HPDE6-E6E7 (cell line): ENCODE data around the gene FOXP4.

Experiments
- DNase-seq: peaks from one replicate; pipeline ENCODE4 v3.0.0; 2011; ENCODE audit warnings: missing footprints; ENCODE audit errors: extremely low spot score

Gene FOXP4

DNA sequence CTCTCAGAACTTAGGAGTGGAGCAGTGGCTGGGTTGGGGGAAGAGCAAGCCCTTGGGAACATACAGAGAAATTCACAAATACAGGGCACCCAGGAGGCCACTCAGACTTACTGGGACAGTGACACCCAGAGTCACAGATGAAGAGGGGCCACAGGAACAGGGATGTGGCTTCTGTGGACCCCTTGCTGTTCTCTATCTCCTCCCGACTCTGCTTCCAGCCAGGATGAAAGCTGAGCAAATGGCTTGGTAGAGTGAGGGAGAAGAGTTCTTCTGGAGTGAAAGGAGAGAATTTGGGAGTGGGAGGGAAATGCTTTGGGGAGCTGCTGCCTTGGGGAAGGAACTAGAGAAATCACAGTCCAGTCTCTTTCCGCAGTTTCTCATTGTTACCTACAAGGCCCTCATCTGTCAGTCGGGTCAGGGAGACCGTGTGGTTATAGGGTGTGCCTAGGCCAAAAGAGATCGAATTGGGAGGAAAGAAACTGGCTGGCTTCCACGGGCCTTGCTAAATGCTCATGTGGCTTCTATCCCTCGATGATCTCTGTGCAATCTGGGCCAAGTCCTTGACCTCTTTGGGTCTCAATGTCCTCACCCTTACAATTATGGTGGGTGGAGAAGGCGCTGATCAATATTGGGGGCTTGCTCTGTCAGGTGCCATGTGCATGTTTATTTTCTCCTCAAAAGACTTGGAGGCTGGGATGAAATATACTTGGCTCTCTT lies 17.0 kb downstream of the FOXP4 start:
- DNase-seq = no peak

DNA sequence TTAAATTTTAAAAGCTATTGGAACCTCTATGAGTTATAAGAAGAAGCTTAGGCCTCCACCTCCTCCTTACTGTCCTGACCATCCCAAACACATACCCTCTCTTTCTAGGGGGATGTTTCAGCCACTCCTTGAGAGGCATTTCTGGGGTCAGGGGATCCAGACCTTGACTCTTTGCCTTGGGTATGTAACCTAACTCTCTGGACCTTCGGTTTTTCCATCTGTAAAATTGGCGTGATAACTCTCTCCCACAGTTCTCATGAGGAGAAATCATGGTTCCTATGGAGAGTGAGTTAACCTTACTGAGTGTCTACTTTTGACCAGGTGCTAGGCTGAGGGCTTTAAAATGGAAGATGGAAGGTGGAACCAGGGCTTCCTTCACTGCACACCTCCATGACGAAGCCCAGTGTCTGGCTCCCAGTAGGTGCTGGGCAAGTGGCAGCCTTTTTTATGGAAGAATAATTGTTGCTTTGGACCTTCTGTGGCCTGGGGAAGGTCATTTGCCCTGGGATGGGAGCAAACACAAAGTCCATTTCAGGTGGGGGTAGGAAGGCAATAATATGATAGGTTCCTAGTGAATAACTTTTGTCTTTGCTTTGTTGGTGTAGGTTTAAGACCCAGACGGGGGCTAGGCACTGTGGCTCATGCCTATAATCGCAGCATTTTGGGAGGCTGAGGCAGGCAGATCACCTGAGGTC lies 18.4 kb downstream of the FOXP4 start:
- no peak for DNase-seq

DNA sequence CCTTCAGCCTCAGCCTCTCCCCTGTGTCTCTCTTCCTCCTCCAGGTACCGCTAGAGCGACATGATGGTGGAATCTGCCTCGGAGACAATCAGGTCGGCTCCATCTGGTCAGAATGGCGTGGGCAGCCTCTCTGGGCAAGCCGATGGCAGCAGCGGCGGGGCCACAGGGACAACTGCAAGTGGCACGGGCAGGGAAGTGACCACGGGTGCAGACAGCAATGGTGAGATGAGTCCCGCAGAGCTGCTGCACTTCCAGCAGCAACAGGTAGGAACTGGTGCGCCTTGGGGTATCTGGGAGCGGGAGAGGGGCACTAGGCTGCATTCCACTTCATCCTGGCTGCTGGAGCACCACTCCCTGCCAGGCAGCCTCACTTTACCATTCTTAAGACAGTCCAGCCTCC lies 19.5 kb downstream of the FOXP4 start:
- DNase-seq = no peak

DNA sequence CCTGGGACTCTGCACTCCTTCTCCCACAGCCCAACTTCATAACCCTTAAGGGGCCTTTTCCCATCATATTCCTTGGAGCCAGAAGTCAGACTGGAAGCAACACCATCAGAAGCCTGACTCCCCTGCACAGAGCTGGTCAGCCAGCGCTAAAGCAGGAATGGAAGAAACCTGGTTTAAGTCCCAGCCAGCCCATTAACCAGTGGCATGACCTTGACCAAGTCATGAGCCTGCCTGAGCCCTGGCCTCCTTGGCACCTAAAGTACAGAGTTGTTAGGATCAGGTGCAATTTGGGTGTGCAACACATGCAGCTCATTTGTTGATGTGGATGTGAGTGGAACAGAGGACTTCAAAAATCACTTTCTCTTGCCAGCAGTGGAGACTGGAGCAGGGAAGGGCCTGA lies 20.8 kb downstream of the FOXP4 start:
- DNase-seq = no peak

DNA sequence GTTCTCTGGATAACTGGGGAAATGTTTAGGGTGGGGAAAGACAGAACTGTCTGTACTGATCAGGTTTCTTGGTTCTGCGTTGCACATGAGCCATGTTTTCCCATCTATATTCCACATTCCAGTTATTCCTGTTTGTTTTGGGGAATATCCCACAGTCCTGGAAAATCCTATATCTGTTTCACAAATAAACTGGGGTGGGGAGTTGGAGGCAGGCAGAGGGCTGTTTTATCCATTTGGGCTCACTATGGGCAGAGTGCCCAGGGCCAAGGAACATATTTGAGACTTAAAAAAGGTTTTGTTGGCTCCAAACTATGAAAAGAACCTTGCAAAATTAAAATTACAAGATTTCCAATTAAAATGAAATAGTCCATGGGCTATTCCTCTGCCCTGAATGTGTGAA lies 21.5 kb downstream of the FOXP4 start:
- DNase-seq = no peak

DNA sequence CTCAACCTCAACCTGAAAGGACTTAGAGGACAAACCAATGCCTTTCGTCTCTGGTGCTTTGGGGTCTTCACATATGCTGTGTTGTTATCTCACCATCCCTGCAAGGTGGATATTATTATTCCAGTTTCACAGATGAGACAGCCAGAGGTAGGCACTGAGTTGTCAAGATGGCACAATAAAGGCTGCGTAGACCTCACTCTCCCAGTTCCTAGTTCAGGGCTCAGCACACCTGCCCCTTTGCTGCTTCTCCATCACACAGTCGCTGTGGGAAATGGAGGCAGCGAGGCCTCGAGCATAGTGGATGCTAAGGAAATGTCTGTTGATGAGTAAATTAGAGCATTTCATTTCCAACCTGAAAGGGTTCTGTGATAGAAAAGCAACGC lies 22.0 kb downstream of the FOXP4 start:
- no peak for DNase-seq

DNA sequence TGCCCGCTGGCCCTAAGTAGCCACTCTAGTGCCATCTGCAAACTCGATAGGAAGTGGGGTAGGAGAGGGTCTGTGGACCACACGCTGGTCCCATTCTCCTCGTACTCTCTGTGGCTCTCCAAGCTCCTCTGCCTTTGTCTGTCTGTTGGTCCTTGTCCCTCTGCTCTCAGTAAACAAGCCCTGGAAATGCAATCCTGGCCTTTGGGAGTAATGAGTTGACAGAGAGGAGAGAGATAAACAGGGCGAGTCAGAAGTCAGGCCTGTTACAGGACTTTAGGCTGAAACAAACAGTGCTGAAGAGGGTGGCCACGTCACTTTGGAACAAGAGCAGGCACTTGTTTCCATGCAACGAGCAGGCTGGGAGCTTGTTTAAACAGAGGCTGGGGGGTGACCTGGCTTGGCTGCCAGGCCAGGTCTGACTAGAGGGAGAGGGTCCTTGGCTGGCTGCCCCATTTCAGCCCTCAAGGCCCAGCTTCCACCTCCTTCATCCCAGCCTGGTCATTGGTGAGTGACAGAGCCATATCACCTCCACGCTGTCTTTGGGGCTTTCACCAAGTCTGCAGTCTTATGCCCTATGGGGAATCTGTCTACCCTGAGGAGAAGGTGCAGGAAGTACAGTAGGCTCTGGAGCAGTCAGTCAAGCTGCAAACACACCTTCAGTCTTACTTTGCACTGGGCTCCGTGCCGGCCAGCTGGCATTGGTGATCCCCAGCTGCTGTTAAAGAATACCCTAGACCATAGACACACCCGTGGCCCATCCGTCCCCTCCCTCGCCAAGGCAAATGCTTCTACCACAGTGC lies 22.6 kb downstream of the FOXP4 start:
- no peak for DNase-seq

DNA sequence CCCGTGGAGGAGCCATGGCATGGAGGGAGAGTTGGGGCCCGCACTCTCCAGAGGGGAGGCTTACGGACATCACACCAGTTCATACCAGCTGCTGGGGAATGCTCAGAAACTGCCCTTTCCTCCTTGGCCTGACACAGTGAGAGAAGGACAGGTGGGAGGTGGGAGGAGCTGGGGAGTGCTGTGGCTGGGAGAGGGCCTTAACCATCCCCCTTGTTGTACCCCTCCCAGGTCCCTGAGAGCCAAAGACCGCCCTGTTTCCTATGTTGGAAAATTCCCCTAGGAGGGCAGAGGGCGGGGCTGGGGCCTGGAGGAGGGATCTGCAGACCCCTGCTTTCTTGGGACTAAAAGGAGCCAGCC lies 24.1 kb downstream of the FOXP4 start:
- DNase-seq = no peak

DNA sequence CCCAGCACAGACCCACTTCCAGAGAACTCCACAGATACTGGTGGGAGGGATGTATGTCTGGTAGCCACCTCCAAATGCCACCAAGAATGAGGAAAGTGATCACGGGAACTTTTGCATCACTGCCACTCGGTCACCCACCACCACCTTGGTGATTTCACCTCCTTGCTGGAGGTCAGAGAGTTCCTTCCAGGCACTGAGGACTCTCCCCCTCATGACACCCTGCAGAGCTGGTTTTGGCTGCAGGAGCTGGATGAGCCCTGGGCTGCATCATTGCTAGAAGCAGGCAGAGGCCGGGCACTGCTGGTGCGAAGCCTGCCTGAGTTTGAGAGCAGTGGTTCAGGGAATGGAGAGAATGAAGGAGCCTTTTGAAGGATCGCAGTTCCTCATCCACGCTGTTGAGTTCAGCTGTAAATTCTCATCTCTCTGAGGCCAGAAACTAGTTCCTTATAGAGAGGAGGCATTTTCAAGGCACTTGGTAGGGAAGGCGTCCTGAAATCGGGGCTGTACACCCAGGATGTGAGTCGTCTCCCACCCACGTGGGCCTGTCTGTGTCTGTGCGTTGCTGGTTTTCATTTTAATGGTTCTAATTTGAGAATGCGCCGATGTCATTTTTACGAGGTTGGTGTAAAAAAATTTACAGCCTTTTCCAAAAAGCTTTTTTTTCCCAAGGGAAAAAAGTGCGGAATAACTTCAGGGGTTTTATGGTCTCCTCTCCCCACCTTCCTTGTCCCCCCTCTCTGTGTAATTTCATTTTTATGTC lies 25.0 kb downstream of the FOXP4 start:
- no peak for DNase-seq

DNA sequence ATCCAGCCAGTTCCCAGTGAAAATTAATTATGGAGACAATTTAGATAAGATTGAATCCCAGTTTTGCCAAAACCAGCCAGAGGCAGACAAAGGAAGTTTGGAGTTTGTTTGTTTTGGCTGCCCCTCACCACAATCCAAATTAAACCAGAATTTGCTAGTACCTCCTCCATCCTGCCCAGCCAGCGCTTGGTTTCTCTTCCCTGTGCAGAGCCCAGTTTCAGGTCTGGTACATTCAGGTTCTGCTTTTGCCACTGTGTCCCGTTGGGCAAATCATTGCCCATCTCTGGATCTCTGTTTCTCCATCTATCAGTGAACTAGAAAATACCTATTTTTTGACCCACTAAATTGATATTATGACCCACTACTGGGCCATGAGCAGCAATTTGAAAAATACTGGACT lies 26.4 kb downstream of the FOXP4 start:
- no peak for DNase-seq

DNA sequence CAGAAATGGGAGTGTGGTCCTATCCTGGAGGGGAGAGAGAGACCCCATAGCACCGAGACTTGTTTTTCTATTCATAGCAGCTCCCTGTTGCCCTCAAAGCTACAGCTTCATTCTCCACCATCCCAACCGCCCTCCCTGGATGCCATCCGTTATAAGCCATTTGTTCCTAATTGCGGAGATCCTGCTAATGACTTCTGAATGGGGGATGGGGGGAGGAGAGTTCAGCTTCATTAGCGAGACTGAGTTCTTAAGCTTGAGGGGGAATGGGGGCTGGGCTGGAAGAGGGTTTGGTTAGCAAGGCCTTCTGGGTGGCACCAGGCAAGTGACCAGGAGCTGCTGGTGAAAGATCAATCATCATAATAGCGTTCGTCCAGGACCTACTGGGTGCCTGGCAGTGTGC lies 27.1 kb downstream of the FOXP4 start:
- DNase-seq = no peak

DNA sequence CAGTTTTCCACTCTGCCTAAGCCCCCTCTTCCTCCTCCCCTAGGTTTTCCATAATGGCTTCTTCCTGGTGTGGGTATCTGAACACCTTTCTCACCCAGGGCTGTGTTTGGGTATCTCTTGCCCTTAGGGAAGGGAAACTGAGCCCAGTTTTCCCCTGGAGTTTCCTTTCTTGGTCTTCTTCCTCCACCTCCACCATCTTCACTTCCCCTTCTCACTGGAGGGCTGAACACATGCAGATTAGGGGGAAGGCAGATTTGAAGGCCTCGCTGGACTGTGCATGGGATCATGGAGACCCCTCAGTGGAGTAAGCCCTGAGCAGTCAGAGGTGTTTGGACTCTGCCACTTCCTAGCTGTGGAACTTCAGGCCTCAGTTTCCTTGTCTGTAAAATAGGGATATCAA lies 27.8 kb downstream of the FOXP4 start:
- no peak for DNase-seq

DNA sequence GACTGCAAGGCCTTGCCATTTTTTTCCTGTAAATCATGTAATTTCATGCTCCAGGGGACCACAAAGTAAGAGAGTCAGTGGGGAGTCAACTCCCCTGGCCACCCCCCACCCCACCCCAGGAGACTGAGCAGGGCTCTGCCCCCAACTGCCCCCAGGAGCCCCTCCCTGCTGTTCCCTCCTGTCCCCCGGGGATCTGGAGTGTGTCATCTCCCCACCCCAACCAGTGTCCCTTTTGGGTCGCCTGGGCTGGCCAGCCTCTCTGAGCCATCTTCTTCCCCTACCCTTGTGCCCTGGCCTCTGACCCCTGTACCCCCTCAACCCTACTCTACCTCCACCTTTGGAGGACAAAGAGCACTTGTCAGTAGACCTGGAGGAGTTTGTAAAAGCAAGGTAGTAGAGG lies 29.4 kb downstream of the FOXP4 start:
- no peak for DNase-seq

DNA sequence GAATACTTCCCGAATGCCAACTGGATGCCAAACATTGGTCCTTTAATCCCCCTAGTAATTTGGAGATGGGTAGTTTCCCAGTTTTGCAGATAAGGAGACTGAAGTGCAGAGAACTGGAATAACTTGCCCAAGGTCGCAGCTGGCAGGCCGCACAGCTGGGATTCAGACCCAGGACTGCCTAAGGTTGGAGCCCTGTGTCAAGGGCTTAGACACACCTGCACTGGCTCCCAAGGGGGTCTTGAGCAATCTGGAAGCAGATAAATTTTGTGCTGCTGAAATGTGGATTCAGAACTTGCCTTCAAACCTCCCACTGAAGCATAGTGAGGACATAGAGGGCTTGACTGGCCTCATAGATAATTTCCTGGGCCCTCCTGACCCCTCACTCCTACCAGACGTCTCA lies 30.5 kb downstream of the FOXP4 start:
- no peak for DNase-seq

DNA sequence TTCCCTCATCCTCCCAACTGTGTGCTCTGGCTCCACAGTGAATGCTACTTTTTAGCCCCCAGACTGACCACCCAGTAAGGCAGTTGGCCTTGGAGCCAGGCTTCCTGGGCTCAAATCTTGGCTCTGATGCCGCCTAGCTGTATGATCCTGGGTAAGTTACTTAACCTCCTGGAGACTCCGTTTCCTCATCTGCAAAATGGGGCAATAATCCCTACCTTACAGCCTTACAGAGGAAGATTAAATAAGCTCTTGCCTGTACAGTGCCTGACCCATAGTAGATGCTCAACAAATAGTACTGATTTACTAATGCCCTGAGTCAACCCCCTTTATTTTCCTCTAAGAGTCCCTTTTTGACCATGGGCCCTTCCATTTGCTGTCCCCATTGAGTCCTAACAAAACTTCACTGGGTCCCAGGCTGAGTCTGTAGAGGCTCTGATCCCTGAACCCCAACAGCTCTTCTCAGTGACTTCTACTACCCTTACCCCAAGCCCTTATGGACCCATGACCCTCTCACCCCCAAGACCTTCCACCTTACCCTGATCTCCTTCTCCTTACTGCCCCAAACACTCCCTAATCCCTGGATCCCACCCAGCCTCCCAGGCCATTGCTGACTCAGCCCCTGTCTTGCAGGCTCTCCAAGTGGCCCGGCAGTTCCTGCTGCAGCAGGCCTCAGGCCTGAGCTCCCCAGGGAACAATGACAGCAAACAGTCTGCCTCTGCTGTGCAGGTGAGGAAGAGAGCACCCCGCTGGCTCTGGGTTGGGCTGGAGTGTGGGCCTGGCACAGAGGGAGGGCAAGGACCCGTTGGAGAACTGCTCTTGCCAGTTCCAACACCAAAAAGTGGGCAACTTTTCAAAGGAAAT lies 31.4 kb downstream of the FOXP4 start:
- peak; percentile 72 for DNase-seq

DNA sequence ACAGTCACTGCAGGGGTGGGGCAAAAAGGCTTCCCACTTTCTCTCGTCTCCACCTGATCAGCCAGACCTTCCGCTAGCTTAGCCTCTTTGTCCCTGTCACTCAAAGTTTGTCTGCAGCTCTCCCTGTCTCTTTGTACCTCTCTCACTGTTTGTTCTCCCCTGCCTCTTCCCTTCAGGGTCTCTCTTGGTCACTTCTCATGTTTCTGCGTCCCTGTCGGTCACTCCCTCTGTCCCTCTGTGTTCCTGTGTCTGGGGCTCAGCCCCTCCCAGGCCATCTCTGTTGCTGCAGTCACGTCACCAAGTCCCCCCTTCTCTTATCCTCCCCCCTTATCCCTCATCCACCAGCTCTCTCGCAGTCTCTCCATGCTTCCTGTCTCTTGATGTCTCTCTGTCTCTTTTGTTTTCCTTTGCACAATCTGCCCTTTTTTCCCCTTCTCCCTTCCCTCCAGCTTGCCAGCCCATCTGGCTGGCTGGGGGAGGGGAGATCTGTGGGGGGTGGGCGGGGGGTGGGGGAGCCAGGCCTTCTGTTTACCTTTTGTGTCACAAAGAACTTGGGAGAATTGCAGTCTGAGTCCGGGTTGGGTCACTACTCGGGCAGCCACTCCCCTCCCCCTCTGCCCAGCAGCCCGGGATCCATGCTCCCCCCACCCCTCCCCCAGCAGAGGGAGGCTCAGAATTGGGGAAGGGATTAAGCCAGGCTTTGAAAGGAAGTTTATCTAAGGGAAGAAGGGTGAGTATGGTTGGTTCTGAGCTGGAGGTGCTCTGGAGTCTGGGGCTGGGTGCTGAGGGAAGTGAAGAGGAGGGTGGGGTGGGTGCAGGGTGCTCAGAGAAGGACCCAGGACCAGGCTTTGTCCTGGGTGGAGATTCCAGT lies 32.3 kb downstream of the FOXP4 start:
- no peak for DNase-seq

DNA sequence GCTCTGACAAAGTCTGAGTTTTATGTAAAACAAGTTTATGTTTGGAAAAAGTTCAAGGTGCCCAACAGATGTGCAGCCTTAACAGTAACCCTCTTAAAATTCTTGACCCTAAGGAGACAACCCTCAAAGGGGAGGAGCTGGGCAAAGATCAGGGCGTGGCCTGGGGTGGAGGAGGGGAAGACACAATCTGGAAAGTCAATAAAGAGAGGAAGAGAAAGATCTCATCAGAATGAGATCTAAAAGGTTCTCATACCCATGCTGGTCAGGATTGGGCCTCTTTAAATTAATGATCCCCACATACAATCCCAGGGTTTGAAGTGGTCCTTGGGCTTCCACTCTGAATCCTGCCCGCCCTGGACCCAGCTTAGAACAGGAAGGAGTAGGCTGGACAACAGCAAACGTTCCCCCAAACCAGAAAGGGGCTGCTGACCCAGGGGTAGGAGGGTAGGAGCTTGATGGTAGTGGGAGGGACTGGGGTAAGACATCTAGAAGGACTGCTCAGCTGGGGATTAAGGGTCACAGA lies 33.0 kb downstream of the FOXP4 start:
- DNase-seq = no peak

DNA sequence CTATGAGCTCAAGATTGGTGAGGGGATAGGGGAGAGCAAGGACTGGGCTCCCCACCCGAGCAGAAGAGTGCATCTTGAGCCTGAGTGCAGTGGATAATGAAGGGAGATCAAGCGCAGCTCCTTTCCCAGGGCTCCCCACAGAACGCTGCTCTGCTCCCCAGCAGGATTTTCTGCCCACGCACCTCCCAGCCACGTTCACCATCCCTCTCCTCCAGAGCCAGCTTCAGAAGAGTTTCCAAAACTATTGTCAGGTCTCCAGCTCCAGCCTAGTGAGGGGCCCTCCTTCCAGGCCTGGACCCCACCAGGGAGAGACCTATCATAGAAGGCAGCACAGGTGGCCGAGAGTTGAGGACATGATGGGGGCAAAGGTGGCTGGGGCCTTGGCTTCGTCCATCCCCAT lies 34.5 kb downstream of the FOXP4 start:
- no peak for DNase-seq

DNA sequence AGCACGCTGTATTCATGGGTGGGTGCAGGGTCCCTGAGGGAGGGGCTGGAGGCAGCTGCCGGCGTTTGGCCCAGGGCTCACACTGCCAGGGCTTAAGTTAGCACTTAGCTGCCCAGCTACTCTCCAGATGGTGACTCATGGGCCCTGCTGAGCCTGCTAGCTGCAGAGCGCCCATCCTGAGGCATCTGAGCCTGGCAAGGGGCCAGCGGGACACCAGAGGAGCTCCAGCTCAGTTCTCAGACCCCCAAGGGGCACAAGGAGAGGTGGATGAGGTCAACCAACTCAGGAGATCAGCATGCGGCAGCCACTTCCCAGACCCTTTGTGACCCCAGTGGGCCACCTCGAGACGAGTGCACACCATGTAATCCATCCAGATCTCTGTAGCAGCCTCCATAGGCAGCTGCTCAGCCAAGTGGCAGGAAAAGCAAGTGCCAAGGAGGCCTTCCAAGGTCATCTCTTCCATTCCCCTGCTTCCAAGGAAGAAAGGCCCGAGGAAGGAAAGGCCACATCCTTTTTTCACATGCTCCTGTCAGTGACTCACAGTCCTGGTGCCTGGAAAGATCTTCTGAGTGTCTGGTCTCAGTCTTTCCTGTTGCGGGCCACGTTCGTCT lies 35.3 kb downstream of the FOXP4 start:
- DNase-seq = peak; percentile 86

DNA sequence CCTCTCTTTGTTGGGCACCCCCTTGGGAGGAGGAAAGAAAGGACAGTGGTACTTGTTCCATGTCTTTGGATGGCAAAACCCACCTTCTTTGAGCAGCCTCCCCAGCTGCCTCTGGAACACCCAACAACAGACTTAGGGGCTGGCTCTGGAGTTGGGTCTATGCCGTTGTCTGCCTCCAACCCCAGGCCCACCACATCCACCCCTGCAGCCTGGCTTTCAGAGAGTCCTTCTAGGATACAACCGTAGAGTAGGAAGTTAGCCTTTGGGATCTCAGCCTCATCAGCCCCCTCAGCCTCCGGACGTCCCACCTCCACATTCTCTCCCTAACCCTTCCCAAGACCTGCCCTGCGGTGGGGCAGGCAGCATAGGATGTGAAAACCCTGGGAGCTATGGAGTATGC lies 36.4 kb downstream of the FOXP4 start:
- DNase-seq = no peak
